Measurements from ENCODE around the gene CORO1C.

CORO1C gene

GRCh38 chr12:108696111-108696995 lies 35.0 kb downstream of the CORO1C start:
- FAIRE-seq: no peak

DNA sequence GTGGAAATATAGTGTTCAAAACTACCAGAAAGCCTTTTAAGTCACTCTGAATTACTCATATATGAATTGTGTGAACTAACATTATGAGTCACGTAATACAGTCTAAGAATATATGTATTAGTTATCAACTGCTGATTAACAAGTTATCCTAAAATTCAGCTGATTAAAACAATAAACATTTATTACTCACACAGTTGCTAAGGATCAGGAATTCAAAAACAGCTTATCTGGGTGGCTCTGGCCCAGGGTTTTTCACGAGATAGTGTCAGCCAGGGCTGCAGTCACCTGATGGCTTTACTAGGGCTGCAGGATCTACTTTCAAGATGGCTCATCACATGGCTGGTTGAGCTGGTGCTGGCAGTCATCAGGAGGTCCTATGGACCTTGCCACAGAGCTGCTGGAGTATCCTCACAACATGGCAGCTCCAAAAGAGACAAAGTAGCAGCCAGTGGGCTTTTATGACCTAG lies 36.5 kb downstream of the CORO1C start:
- FAIRE-seq: no peak

DNA sequence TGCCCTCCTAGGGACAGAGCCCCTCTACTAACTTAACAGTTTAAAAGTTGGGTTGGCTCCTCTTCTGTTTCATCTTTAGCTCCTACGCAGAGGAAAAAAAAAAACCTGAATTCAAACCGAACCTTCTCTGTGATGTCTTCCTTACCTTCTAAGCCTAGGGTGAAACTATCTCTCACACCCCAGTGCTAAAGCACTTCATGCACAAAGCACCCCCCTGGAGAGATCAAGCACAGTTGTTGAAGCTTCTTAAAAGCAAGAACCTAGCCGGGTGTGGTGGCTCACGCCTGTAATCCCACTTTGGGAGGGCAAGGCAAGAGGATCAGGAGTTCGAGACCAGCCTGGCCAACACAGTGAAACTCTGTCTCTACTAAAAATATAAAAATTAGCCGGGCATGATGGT lies 37.6 kb downstream of the CORO1C start:
- FAIRE-seq: no peak

- no peak for FAIRE-seq
Observed at GRCh38 chr12:108693186-108693730, 38.1 kb downstream of the CORO1C start.

GRCh38 chr12:108691998-108692808 lies 39.1 kb downstream of the CORO1C start:
- no peak for FAIRE-seq

DNA sequence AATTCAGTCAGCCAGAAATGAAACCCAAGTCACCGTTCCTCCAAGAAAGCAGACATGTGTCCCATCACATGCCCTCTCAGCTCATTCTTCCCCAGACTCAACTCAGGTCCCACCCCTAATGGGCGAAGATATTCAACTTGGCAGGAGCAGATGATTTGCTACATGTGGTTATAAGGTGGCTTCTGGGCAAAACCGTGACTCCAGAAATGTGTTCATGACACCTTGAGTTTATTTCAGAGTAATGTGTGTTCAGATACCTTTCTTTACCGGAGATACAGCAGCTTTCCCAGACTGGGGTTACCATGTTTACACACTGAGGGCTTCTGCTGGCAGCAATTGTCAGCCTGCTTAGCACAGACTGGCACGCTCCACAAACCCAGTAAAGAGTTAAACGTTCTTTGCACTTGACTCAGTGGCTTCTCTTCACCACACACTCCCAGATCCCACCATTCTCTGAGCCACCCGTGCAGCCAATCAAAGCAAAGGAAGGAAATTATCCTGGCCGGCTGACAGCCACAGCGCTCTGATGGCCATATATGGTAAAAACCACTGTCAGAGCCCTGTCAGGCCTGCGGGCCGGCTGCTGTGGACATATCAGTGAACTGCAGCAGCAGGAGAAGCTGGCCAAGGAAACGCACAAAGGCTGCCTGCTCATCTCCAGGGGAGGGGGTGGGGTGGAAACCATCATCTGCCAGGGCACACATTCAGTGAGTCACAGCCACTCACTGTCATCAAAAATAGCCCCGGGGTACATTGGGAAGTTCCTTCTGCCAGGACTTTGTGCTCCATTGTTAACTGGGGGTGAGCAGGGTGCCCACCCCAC lies 39.9 kb downstream of the CORO1C start:
- FAIRE-seq: peak; percentile 63

GRCh38 chr12:108690542-108691174 lies 40.7 kb downstream of the CORO1C start:
- FAIRE-seq: no peak

GRCh38 chr12:108690191-108690518 lies 41.2 kb downstream of the CORO1C start:
- FAIRE-seq: no peak

GRCh38 chr12:108689314-108690190 lies 41.8 kb downstream of the CORO1C start:
- FAIRE-seq: no peak

- FAIRE-seq: no peak
Observed at GRCh38 chr12:108686780-108687179, 44.5 kb downstream of the CORO1C start.

GRCh38 chr12:108685469-108686260 lies 45.7 kb downstream of the CORO1C start:
- no peak for FAIRE-seq

GRCh38 chr12:108683906-108684556 lies 47.3 kb downstream of the CORO1C start:
- FAIRE-seq: no peak

- no peak for FAIRE-seq
Observed at GRCh38 chr12:108681317-108681716, 50.0 kb downstream of the CORO1C start.

GRCh38 chr12:108679106-108679681 lies 52.1 kb downstream of the CORO1C start:
- FAIRE-seq: no peak

DNA sequence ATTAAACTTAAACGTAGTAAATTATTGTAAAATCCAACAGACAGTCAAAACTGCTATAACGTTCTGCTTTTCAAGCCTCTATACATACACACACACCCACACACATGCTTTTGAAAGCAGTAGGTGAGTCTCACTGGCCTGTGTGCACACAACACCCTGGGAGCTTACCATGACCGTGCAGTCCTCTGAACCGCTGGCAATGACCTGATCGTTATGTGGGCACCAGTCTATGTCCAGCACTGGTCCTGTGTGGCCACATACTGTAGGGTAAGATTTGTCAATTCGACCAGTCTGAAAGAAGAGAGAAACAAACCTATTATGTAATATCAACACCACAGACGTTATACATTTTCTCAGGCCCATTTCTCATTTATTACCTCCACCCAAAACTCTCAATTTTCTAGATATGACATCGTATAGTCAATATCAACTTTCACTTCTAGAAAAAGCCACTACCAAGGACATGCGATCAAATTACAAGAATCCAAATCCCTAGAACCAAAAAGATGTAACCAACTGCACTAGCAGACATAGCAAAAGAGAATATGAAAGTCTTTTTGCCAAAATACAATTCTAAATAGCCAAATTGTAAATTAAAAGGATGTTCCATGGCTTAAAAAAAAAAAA lies 53.1 kb downstream of the CORO1C start:
- FAIRE-seq: no peak

- FAIRE-seq: no peak
Observed at GRCh38 chr12:108677381-108677780, 53.9 kb downstream of the CORO1C start.

GRCh38 chr12:108676707-108677106 lies 54.6 kb downstream of the CORO1C start:
- FAIRE-seq: no peak

- no peak for FAIRE-seq
Observed at GRCh38 chr12:108675792-108676191, 55.5 kb downstream of the CORO1C start.

GRCh38 chr12:108672054-108672453 lies 59.3 kb downstream of the CORO1C start:
- no peak for FAIRE-seq
